T-helper 9 cell (primary cell): ENCODE data around the gene ARPP21.

ENCODE experiments used
- DNase-seq: peaks from one replicate; pipeline ENCODE4 v3.0.0-alpha.2; 2020

Gene ARPP21

GRCh38 chr3:35641920-35642527 is 2.7 kb downstream of the ARPP21 start:
- DNase-seq = no peak

DNA sequence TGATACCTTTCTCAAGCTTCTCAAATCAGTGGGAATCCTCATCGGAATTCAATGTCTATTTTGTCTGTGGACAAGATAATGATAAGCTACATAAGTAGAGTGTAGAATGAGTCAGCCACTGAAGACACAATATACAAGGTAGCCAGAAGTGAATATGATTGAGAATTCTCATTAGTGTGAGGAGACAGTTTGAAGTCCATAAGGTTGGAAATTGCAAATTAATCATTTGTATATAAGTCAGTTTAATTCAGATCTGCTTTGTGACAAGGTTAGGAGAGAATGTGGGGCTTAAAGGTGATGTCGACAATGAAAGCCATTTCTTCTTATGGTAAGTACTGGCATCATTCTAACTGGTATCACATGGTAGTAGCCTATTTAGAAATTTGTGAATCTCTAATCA is 4.2 kb downstream of the ARPP21 start:
- DNase-seq = no peak

- no peak for DNase-seq
These were observed 5.1 kb downstream of the ARPP21 start for GRCh38 chr3:35644451-35644850.

- no peak for DNase-seq
These were observed 5.9 kb downstream of the ARPP21 start for GRCh38 chr3:35645189-35645588.

DNA sequence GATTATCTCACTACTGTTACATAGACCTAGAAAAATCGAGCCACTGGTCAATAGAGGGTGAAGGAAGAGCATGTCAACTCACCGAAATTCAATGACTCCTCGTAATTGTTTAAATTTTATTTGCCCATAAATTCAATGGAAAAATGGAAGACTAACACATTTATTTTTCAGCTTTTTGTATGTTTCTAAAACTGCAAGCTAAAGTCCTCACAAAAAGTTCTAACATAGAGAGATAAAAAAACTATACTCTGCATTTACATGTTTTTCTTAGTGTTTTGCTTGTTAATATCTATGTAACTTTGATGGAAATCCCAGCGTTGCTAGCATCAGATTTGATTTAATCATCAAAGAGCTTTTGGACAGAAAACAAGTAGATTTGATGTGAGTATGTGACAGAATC is 6.8 kb downstream of the ARPP21 start:
- no peak for DNase-seq

- DNase-seq = no peak
These were observed 8.1 kb downstream of the ARPP21 start for GRCh38 chr3:35647461-35647860.

GRCh38 chr3:35648347-35648746 is 9.0 kb downstream of the ARPP21 start:
- DNase-seq = no peak

GRCh38 chr3:35649405-35649804 is 10.1 kb downstream of the ARPP21 start:
- DNase-seq = no peak

GRCh38 chr3:35651426-35651825 is 12.1 kb downstream of the ARPP21 start:
- no peak for DNase-seq

- no peak for DNase-seq
These were observed 12.5 kb downstream of the ARPP21 start for GRCh38 chr3:35651851-35652250.

GRCh38 chr3:35653347-35653746 is 14.0 kb downstream of the ARPP21 start:
- no peak for DNase-seq

- no peak for DNase-seq
These were observed 15.2 kb downstream of the ARPP21 start for GRCh38 chr3:35654476-35654875.

- DNase-seq = no peak
These were observed 19.4 kb downstream of the ARPP21 start for GRCh38 chr3:35658686-35659085.

DNA sequence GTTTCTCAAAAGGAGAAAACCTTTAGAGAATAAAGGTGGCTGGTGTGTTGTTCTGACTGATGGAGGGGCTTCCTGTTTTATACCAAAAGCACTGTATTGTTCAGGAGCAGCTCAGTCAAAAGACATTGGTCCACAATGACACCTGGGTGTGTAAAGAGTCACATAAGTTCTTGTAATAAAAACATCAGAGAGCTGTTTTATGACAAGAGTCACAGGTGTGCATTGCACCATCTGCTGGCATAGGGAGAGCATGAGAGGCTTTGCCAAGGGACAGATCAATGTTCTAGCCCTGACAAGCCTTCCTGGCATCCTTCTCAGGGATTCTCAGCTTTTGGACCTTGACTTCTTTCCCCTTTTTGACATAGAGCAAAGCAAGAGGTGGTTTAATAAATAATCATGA is 20.4 kb downstream of the ARPP21 start:
- DNase-seq = no peak

DNA sequence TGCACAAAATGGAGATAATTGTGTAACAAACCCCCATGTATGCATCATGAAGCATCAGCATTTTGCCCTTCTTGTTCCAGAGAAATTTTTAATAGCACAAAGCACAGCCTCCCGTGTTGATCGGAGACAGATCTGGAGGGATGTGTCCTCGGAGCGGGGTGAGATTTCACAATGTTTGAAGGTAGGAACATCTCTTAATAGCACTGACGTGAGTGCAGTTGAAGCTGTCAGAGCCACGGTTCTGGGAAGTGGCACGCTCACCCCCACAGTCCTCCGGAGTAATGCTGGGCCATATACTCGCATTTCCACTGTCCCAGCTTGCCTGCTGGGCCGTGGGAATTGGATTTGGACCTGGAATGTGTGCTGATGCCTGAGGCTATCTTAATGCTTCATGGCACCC is 24.1 kb downstream of the ARPP21 start:
- DNase-seq = no peak

DNA sequence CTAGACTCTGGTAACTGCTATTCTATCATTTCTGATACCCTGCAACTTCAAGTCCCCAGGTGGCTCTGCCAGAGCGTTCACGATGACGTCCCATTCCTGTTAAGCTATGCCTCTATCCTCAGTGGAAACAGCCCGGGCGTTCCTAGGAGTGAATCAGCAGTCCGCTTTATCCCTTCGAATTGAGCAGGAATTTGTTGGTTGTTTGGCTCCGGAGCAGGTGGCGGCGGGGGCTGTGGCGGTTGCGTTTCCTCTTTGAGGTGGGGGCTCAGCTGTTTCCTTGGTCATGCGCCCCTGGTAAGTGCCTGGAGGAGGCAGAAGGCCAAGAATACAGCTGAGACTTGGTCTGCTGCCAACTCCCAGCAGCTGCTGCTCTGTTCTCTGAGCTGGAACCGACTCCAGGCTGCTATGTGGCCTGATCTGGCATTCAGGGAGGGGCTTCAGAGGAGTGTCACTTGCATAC is 25.2 kb downstream of the ARPP21 start:
- no peak for DNase-seq

DNA sequence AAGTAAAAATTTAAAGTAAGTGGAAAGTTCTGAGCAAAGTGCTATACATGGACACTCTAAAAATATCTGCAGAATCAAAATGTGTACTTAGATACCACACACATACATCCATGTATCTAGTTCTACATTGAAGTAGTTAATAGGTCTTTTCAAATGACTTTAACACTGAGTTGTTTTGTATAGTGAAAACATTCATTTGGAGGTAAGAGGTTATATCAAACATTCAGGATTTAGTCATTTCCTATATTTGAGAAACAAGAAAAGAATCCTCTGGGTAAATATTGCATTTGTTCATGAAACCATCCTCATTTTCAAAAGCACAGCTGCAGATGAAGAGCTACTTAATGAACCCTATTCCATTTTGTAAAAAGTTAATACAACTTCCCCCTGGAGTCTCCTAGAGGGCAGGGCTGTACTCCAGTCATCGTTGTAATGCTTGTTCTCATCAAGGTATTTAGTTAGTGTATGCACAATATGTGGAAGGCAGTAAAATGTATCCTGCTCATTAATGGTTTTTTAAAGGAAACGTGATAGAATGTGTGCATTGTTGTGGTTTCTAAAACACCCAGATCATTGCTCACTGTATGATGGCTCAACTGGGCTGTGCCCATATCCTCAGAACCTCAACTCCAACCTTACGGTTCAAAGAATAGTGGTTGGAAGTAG is 26.2 kb downstream of the ARPP21 start:
- DNase-seq = no peak

GRCh38 chr3:35666888-35667287 is 27.6 kb downstream of the ARPP21 start:
- no peak for DNase-seq

GRCh38 chr3:35670408-35670965 is 31.2 kb downstream of the ARPP21 start:
- no peak for DNase-seq

DNA sequence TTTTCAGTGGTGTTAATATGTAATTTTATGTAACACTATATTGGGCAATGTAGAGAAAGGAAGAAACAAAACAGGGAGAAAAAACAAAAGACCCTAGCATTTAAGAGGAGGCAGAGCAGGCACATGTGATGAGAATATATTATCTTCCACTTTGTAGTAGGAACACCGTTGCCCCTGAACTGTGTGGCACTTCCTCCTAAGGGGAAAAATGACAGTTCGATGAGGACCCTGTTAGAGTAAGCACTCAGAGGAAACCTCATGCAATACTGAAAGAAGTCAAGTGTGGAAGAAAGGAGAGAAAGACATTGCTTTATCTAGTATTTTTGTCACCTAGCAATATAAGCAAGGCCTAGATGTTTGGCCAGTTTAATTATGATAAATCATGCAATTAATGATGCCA is 32.2 kb downstream of the ARPP21 start:
- DNase-seq = no peak

DNA sequence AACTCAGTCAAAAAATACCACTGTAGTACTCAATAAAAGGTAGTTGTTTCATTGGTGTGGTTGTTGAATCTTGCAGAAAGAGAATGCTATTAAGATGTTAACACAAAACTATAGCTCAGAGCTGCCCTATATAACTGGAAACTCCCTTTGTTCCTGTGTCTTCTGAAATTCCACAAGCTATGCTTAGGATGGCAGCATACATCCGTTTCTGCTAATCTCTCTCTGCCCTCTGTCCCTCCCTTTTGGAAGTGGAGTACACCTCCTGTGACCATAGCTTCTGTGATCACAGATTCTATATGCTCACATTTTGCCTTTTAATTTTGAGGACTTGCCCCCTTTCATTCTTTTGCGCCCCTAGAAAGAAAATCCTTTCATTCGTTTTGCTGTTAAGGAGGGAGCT is 33.7 kb downstream of the ARPP21 start:
- DNase-seq = no peak

GRCh38 chr3:35674451-35675109 is 35.3 kb downstream of the ARPP21 start:
- DNase-seq = no peak

DNA sequence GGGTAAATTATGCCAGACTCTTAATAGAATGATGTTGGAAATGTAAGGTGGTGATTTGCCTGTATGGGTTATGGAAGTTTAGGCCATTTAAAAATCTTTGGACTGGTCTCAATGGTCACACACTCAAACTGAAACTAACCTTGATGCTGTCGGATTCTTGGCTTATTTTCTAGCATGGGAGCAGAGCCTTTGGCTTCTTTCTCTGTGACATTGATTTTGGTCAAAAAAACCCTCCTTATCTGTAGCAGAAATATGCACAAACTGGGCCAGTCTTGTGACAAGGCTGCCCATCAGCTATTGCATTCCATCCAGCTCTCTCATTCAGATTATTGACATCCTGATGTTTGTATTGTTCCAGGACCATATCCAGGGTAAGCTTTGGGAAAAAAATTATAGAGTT is 35.9 kb downstream of the ARPP21 start:
- DNase-seq = no peak

GRCh38 chr3:35675621-35676020 is 36.3 kb downstream of the ARPP21 start:
- DNase-seq = no peak
